ENCODE results near the gene ZNF574.

GRCh38 chr19:42069619-42070351, 6.2 kb upstream of the ZNF574 start, which contains the start of gene GRIK5:
- TF ChIP-seq SPI1 (IDR thresholded peaks at IDR 0.05; ENCODE audit: low read depth, low read length) (no peak), POLR2A (IDR thresholded peaks at IDR 0.05; ENCODE audit: low read depth, low read length) (no peak), POLR2AphosphoS5 (IDR thresholded peaks at IDR 0.05; ENCODE audit: low read depth, low read length) (no peak), TAF1 (IDR thresholded peaks at IDR 0.05; ENCODE audit: low read depth, low read length) (no peak)

Data from GM12891 (cell line).